Astrocyte of the spinal cord (primary cell): ENCODE results near the gene CDH12.

Source experiments
- DNase-seq: peaks from one replicate; pipeline ENCODE4 v3.0.0; 2011; ENCODE audit warnings: low read depth, low spot score
- H3K4me3 ChIP-seq: 2 replicates; pipeline ENCODE4 v1.5.1; 2011; ENCODE audit warnings: low read depth, mild to moderate bottlenecking, low read length, moderate library complexity
- CTCF ChIP-seq: IDR thresholded peaks from 2 replicates; pipeline ENCODE4 v1.5.1; 2012; ENCODE audit warnings: low read depth, mild to moderate bottlenecking, low read length, inconsistent platforms
- in situ Hi-C: cut with HindIII; loops from 2 replicates; pipeline ENCODE4 v1.10.0; 2017; ENCODE audit warnings: low sequenced_read_pairs

CDH12 gene

GRCh38 chr5:21844960-21845359 lies 1008.2 kb downstream of the CDH12 start:
- H3K4me3 ChIP-seq, result no peak overlapping the region
- DNase-seq, result no peak
- in situ Hi-C loops, result no loop called here
- no peak for TF ChIP-seq CTCF

DNA sequence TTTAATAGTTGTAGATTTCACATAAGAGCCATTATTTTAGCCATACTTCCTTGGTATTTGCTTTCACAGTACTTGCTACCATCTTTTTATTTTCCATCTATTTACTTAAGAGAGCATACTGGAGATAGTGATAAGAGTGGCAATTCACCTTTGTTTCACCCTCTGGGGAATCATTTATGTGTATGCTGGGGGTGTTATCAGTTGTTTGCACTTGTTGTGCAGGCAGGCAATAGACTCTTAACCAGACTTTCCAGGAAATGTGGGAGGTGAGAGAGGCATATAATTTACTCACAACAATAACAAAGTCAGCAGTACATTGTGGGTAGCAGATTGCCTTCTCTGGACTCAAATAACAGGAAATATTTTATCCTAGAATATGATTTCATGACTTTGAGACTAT lies 1018.3 kb downstream of the CDH12 start:
- no peak overlapping the region for H3K4me3 ChIP-seq
- TF ChIP-seq CTCF, result no peak
- no peak for DNase-seq
- in situ Hi-C loops, result no loop called here

- DNase-seq, result no peak
- no peak for TF ChIP-seq CTCF
- H3K4me3 ChIP-seq, result no peak overlapping the region
- in situ Hi-C loops, result no loop called here
These were observed 1021.9 kb downstream of the CDH12 start for GRCh38 chr5:21831145-21831787.

DNA sequence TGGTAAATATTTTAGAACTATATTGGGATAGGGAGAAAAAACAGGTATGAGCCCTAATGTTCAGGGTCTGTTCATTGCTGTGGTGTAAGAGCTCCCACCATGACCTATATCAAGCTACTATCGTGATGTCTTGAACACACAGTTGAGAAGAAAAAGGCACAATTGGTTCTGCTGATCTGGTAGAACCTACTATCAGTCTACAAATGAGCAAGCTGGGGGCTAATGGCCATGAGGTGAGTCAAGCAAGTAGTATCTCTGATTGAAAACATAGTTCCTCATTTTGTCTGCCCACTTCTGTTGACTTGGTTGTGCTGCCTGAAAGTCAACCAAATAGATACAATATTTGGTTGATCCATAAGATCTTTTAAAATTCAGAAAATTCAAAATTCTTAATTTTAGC lies 1026.3 kb downstream of the CDH12 start:
- in situ Hi-C loops, result no loop called here
- H3K4me3 ChIP-seq, result no peak overlapping the region
- TF ChIP-seq CTCF, result no peak
- no peak for DNase-seq

- DNase-seq, result peak; percentile 17
- H3K4me3 ChIP-seq, result no peak overlapping the region
- TF ChIP-seq CTCF, result no peak
- in situ Hi-C loops, result no loop called here
These were observed 1029.6 kb downstream of the CDH12 start for GRCh38 chr5:21823588-21823987.

GRCh38 chr5:21823076-21823574 lies 1030.0 kb downstream of the CDH12 start:
- no peak for DNase-seq
- no peak for TF ChIP-seq CTCF
- in situ Hi-C loops, result no loop called here
- H3K4me3 ChIP-seq, result no peak overlapping the region
